ENCODE measurements around the gene C19orf73. TPM values are rescaled to one million over a fixed set of nuclear protein-coding genes. Genes with fewer than 3 reads are reported as not detected.

The C19orf73 gene, protein sequence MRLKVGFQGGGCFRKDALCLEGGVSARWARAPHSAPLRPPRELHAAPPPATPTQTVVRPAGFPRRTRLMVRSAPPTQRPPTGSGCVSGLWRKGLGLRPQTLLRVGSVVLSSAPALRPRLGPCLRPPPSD
- polyA plus RNA-seq (2012; ENCODE audit: insufficient read depth, insufficient read length): 4.7 TPM

DNA sequence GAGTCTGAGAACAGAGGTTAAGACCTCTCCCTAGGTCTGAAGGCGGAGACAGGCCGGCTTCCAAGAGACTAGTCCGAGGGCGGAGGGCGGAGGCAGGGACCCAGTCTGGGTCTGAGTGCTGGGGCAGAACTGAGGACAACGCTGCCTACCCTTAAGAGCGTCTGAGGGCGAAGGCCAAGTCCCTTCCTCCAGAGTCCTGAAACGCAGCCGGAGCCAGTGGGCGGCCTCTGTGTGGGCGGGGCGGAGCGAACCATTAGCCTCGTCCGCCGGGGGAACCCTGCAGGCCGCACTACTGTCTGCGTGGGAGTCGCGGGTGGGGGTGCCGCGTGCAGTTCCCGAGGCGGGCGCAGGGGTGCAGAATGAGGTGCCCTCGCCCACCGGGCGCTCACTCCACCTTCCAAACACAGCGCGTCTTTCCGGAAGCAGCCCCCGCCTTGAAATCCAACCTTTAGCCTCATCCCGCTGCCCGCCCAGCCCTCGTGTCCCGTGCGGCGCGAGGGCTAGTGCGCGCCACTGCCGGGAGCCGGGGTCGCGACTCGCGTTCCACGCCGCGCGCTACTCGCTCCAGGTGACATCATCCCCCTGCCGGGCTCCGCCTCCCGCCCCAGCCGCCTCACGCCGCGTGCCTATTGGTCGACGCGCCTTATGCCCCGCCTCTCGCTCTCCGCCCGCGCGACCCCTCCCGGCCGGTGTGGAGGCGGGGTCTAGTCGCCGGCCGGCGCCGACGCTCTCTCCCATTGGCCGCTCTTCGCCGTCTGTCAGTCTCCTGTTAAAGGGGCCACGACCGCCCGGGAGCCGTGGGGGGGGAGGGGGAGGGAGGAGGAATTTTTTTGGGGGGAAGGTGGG lies at the start of gene C19orf73:
C19orf73 (minus strand) TSS at position 579 of the 846 bp plus-strand sequence; CDS start at position 458, 121 bp downstream.
- peak within 1 kb of the TSS; percentile 72 for H3K4me3 ChIP-seq (ENCODE audit: low read length)
- peak; percentile 91 for DNase-seq (ENCODE audit: low read depth, low spot score)

- no peak for DNase-seq (ENCODE audit: low read depth, low spot score)
- H3K4me3 ChIP-seq (ENCODE audit: low read length): no peak overlapping the region
Observed at GRCh38 chr19:49168421-49168820, 49.5 kb upstream of the C19orf73 start.

DNA sequence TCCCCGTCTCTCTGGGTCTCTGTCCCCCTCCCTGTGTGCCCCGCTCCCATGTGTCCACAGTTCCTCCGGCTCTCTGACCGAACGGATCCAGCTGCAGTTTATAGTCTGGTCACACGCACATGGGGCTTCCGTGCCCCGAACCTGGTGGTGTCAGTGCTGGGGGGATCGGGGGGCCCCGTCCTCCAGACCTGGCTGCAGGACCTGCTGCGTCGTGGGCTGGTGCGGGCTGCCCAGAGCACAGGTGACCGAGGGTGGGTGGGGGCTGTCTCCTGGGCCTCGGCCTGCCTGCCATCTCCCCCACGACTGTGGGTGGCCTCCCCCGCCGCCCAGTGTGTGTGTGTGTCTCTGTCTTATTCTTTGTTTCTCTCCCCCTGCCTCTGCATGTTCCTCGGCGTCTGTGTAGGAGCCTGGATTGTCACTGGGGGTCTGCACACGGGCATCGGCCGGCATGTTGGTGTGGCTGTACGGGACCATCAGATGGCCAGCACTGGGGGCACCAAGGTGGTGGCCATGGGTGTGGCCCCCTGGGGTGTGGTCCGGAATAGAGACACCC lies 49.0 kb upstream of the C19orf73 start:
- DNase-seq (ENCODE audit: low read depth, low spot score): no peak
- H3K4me3 ChIP-seq (ENCODE audit: low read length): no peak overlapping the region

DNA sequence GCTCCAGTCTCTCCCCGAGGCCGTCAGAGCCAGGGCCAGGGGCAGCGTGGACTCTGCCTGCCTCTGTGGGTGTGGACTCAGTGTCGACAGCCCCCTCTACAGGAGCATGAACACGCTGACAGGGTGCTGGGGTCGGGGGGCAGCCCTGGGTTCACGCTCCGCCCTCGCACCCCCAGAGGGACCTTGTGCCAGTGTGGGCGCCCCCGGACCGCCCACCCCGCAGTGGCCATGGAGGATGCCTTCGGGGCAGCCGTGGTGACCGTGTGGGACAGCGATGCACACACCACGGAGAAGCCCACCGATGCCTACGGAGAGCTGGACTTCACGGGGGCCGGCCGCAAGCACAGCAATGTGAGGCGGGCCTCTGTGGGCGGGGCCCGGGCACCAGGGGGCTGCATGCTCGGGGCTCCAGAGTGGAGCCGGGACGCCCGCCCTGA lies 46.9 kb upstream of the C19orf73 start:
- no peak overlapping the region for H3K4me3 ChIP-seq (ENCODE audit: low read length)
- DNase-seq (ENCODE audit: low read depth, low spot score): no peak

- no peak overlapping the region for H3K4me3 ChIP-seq (ENCODE audit: low read length)
Observed at GRCh38 chr19:49165111-49165750, 46.3 kb upstream of the C19orf73 start.

GRCh38 chr19:49161987-49162386 lies 43.0 kb upstream of the C19orf73 start:
- no peak for DNase-seq (ENCODE audit: low read depth, low spot score)
- H3K4me3 ChIP-seq (ENCODE audit: low read length): no peak overlapping the region

More at GRCh38 chr19:49165111-49165750, 46.3 kb upstream of the C19orf73 start:
- no peak for DNase-seq (ENCODE audit: low read depth, low spot score)

DNA sequence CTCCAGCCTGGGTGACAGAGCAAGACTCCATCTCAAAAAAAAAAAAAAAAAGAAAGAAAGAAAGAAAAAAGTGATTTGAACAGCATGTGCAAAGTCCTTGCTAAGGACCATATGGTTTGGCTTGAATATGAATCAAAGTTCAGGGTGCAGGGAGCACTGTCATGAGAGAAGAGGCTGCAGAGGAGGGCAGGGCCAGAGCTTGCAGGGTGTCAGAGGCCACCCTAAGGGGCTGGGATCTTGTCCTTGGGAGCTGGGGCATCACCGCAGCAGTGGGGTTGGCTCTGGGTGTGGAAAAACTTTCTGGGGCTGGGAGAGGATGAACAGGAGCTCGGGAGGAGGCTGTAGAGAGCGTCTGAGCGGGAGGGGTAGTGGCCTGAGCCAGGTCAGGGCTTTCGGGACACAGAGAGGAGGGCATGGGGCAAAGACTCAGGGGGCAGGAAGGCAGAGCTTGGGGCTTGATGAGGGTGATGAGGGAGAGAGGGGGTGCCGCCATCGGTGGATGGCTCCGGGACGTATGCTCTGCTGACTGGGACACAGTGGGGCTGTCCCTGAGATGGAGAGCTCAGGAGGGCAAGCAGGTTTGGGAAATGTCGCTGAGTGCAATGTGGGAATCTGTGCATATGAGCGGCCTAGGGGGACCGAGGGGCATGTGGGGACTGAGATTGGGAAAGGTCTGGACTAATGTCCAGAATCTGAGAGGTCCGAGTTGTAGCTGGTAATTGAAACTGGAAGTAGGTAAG lies 41.7 kb upstream of the C19orf73 start:
- no peak for DNase-seq (ENCODE audit: low read depth, low spot score)
- H3K4me3 ChIP-seq (ENCODE audit: low read length): no peak overlapping the region

DNA sequence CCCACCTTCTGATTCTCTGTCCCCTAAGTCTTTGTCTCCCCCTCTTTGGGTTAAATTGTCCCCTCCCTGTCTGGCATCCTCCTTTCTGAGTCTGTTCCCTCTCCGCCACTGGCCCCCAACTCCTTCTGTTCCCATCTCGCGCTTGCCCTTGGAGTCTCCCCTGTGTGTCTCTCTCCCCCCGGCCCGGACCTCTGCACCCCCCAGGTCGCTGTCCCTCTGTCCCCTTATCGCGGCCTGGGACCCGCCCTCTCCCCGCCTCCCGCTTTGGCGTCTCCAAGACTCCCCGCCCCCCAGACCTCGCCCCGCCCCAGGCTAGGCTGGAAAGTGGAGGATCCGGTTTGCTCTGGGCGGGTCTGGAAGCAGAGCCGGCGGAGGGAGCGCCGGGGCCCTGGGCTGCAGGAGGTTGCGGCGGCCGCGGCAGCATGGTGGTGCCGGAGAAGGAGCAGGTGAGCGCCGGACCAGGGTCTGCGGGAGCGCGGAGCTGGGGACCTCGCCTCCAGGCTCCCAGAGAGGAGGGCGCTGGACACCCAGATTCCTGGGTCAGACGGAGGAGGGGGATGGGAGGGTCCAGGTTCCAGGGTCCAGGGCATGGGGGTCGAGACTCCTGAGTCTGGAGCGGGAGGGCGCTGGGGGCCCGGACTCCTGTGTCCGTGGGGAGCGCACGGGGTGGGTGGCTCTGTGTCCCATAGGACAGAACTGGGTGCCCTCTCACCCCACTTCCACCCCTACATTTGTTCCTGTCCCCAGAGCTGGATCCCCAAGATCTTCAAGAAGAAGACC lies 38.7 kb upstream of the C19orf73 start, which contains the start of gene TRPM4:
TRPM4 (plus strand) TSS at position 348 of the 780 bp plus-strand sequence; CDS start at position 423, 75 bp downstream.
- peak; percentile 30 for DNase-seq (ENCODE audit: low read depth, low spot score)
- H3K4me3 ChIP-seq (ENCODE audit: low read length): peak within 1 kb of the TSS; percentile 54

DNA sequence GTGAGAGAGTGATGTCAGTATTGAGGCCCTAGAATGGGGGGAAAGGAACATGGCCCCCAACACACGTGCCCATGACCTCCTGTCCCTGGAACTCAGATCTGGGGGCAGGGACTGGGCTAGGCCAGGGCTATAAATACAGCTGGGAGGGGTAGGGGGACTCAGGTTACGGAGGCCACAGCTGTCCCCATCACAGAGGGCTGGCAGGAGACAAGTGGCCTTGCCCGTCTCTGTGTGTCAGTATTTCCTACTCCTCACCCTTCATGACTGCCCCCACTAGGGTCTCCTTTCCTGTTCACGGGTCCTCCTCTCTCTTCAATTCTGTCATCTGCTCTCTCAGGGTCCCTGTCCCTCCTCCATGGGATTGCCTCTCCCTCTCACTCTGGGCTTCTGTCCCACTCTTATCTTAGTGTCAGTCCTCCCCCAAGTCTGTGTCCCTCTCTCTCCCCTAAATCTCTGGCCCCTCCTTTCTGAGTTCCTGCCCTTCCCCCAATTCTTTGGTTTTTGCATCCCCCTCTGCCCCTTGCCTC lies 36.9 kb upstream of the C19orf73 start:
- DNase-seq (ENCODE audit: low read depth, low spot score): no peak

DNA sequence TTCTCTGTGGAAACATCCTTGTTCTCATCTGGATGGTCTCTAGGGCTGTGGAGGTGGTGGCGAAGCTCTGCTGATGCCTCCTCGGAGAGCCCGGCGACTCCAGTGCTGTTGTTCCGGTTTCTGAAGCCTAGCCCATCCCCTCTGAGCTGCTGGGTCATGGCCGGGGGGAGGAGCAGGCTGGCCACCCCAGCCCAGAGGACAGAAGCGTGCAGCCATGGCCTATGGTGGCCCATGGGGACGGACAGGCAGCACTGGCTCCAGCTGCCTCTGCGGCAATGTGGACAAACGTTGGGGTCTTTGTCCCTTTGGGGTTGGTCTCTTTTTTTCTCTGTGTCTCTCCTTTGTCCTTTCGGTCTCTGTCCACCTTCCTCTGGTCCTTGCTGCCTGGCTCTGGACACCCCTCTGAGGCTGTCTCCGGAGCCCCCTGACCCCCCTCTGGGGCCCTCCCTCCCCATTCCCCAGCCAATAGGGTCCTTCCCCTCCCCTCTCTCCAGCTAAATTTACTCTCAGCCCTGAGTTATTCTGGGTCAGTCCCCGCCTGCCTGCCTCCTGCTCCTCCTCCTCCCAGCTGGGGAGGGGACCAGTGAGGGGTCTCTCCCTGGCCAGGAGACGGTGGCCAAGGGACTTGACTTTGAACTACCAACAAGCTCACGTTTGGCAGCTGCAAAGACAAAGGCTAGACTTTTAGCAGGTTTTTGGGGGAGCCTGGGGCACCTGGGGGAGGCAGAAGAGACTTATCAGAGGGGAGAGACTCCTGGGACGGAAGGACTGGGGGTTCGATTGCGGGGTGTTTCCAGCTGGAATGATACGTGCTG lies 36.3 kb upstream of the C19orf73 start, which contains the start of gene HRC:
HRC (minus strand) TSS at position 392 of the 815 bp plus-strand sequence; CDS start at position 233, 159 bp downstream.
- H3K4me3 ChIP-seq (ENCODE audit: low read length): no peak within 1 kb of the TSS
- DNase-seq (ENCODE audit: low read depth, low spot score): no peak

More for the DNA sequence above, 36.9 kb upstream of the C19orf73 start:
- no peak overlapping the region for H3K4me3 ChIP-seq (ENCODE audit: low read length)

DNA sequence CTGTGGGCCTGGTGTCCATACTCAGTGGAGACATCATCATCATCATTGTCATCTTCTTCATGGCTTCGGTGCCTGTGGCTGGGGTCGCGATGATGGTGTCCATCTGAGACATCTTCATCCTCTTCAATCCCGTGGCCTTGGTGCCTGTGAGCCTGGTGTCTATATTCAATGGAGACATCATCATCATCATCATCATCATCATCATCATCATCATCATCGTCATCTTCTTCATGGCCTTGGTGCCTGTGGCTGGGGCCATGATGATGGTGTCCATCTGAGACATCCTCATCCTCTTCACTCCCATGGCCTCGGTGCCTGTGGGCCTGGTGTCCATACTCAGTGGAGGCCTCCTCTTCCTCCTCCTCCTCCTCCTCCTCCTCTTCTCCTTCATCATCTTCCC lies 35.3 kb upstream of the C19orf73 start:
- DNase-seq (ENCODE audit: low read depth, low spot score): no peak
- H3K4me3 ChIP-seq (ENCODE audit: low read length): no peak overlapping the region

GRCh38 chr19:49153167-49153809 lies 34.3 kb upstream of the C19orf73 start:
- no peak for DNase-seq (ENCODE audit: low read depth, low spot score)
- no peak overlapping the region for H3K4me3 ChIP-seq (ENCODE audit: low read length)

DNA sequence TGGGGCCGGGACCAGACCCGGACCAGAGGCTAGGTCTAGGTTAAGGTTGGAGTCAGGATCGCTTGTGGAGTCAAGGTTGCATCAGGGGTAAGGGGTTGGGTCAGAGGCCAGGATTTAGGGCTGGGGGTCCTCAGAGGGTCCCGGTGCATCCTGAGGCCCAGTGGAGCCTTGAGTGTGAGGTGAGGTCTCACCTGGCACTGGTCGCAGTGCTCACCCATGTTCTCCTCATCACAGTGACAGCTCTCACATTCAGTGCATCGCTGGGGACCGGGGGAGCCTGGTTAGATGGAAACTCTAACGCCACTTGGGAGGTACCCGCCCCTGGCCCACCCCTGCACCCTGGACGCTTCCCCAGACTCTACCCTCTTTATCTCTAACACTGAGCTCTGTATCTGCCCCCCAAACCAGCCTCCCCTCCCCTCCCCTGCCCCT lies 33.2 kb upstream of the C19orf73 start:
- no peak overlapping the region for H3K4me3 ChIP-seq (ENCODE audit: low read length)
- DNase-seq (ENCODE audit: low read depth, low spot score): no peak

DNA sequence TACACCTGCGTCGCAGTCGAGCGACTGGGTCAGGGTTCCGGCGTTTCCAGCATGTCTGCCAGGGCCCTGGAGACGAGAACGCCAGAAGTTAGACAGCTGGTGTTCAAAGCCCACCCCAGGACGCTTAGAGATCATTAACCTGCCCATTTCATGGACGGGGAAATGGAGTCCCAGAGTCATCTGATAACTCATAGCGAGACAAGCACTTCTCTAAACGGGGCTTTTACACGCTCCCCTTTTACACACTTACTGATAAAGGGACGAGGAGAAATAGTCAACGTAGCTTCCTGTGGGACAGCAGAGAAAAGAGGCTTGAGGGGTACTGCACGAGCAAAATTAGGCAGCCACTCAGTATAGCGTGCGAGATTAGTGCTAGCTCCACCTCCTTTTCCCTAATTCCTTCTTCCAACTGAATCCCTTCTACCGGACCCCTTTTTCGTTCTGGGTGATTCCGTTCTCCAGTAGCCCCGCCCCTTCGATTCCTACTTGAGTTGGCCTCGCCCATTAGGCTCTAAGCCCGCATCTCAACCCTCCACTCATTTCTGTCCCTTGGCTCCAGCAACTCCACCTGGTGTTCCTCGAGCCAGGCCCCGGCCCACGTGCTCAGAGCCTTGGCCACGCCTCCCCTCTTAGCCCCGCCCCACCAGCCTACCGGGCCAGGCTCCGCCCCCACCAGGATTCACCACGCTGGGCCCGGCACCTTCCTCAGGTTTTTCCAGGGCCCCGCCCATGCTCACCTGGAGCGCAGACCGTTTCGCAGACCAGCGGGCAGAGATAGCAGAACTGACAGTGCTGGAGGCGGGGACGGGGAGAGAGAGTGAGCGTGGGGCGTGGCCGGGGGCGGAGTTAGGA lies 32.5 kb upstream of the C19orf73 start:
- DNase-seq (ENCODE audit: low read depth, low spot score): no peak
- no peak overlapping the region for H3K4me3 ChIP-seq (ENCODE audit: low read length)

GRCh38 chr19:49150944-49151243 lies 32.0 kb upstream of the C19orf73 start:
- H3K4me3 ChIP-seq (ENCODE audit: low read length): peak overlapping the region; percentile 35

More at GRCh38 chr19:49150944-49151243, 32.0 kb upstream of the C19orf73 start:
- no peak for DNase-seq (ENCODE audit: low read depth, low spot score)
